Astrocyte (in vitro differentiated cells and primary cell): Measurements from ENCODE around the gene RDH14.

Experiments used
- EZH2 ChIP-seq: IDR thresholded peaks from 2 replicates; pipeline ENCODE4 v1.6.1; 2012; ENCODE audit warnings: mild to moderate bottlenecking, low read length, inconsistent platforms; ENCODE audit not compliant: insufficient read depth
- TF ChIP-seq, protein P1 (sequence below): IDR thresholded peaks from 2 replicates; pipeline ENCODE4 v1.5.1; 2011; ENCODE audit warnings: low read depth, mild to moderate bottlenecking, inconsistent platforms, low read length, moderate library complexity; ENCODE audit not compliant: insufficient read depth

DNA sequence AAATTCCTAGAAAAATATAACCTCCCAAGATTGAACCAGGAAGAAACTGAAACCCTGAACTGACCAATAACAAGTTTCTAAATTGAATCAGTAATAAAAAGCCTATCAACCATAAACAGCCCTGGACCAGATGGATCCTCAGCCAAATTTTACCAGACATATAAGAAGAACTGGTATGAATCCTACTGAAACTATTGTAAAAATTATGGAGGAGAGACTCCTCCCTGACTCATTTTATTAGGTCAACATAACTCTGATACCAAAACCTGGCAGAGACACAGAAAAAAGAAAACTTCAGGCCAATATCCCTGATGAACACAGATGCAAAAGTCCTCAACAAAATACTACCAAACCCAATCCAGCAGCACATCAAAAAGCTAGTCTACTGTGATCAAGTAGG is 17.6 kb upstream of the RDH14 start:
- TF ChIP-seq, protein P1, sequence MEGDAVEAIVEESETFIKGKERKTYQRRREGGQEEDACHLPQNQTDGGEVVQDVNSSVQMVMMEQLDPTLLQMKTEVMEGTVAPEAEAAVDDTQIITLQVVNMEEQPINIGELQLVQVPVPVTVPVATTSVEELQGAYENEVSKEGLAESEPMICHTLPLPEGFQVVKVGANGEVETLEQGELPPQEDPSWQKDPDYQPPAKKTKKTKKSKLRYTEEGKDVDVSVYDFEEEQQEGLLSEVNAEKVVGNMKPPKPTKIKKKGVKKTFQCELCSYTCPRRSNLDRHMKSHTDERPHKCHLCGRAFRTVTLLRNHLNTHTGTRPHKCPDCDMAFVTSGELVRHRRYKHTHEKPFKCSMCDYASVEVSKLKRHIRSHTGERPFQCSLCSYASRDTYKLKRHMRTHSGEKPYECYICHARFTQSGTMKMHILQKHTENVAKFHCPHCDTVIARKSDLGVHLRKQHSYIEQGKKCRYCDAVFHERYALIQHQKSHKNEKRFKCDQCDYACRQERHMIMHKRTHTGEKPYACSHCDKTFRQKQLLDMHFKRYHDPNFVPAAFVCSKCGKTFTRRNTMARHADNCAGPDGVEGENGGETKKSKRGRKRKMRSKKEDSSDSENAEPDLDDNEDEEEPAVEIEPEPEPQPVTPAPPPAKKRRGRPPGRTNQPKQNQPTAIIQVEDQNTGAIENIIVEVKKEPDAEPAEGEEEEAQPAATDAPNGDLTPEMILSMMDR: no peak
- no peak for TF ChIP-seq EZH2
